NCI-H2196 treated with DMSO at 0.1 percent for 48 hours (cell line): ENCODE results near the gene AGXT2.
"Not testable (repeated sequence)": the region's sequence is repeated elsewhere in the genome, so short reads cannot be mapped to it uniquely, and the experiment has no call there.

Source experiments
- DNase-seq: peaks from one replicate; lab custom pipeline; 2025; ENCODE audit not compliant: unreplicated experiment; lab: John Stamatoyannopoulos, UW

Gene AGXT2

DNA sequence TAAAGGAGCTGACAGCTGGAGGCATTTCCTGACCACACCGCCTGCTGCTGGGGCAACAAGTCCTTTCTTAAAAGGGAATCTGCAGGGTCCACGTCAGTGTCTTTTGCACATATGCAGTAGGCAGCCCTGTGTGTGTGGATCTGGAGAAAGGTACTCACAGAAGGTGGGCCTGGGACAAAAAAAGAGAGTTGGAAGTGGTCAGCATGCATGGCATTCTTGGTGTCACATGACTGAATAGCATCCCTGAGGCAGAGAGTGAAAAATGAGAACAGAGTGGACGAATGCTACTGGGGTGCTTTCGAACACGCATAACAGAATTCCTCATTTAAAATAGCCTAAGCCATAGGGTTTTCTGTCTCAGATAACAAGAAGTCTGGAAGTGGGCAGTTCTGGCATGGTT lies 71.4 kb downstream of the AGXT2 start:
- DNase-seq, result no peak

DNA sequence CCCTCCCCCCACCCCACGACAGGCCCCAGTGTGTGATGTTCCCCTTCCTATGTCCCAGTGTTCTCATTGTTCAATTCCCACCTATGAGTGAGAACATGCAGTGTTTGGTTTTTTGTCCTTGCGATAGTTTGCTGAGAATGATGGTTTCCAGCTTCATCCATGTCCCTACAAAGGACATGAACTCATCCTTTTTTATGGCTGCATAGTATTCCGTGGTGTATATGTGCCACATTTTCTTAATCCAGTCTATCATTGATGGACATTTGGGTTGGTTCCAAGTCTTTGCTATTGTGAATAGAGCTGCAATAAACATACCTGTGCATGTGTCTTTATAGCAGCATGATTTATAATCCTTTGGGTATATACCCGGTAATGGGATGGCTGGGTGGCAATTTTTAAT lies 76.1 kb downstream of the AGXT2 start:
- not testable (repeated sequence) for DNase-seq

DNA sequence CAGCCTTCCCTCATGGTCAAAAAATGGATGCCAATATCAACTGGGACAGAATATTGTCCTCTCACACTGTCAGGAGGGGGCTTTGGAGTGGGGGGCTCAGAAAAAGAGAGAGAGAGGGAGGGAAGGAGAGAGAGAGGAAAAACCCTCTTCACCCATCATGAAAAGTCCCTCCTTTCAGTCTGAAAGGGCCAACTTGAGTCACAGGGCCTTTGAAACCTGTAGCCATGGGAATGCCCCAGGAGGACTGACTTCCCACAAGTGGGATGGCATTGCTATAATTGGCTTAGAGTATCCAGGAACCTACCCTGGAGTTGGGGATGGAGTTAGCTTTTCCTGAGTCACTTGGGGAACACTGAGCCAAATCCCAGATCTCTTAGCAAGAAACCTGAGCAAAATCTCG lies 77.2 kb downstream of the AGXT2 start:
- no peak for DNase-seq

DNA sequence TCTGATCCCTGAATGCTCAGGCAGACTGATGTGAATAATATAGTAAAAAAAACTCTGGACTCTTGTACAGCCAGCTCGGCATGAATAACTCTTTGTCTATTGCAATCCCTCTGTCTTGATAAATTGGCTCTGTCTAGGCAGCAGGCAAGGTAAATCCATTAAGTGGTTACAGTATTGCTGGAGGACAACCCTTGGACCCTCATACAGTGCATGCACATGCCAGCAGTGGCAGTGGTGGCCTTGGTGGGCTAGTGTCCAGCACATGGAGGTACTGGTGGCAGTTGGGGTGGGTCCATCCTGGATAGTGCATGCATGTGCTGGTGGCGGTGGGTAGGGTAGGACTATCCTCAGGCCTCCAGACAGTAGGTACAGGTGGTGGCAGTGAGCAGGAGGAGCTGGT lies 79.5 kb downstream of the AGXT2 start:
- no peak for DNase-seq

DNA sequence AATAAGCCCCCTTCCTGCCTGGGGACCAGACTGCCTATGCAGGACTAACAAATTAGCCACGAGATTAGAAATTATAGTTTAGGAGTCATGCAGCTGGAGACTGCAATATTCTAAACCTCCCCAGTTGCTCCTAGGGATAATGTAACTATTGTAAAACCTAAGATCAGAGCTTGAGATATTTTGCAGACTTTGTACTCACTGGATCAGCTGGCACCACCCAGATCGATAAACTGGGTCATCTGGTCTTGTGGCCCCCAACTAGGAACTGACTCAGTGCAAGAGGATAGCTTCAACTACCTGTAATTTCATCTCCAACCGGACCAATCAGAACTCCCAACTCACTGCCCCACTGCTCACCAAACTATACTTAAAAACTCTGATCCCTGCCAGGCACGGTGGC lies 80.2 kb downstream of the AGXT2 start:
- no peak for DNase-seq

DNA sequence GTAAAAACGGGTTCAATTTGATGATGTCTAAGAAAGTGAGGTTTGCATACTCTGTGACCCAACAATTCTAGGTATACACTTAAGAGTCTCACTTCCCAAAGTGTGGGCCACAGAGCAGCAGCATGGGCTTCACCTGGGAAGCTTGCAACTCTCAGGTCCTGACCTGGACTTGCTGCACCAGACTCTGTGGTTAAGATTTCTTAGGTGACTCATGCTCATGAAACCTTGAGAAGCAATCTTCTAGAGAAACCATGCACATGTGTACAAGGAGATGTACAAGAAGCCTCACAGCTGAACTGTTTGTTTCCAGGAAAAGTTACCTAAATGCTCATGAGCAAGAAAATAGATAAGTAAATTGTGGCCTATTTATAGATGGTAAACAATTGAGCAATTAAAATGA lies 88.4 kb downstream of the AGXT2 start:
- DNase-seq, result no peak

DNA sequence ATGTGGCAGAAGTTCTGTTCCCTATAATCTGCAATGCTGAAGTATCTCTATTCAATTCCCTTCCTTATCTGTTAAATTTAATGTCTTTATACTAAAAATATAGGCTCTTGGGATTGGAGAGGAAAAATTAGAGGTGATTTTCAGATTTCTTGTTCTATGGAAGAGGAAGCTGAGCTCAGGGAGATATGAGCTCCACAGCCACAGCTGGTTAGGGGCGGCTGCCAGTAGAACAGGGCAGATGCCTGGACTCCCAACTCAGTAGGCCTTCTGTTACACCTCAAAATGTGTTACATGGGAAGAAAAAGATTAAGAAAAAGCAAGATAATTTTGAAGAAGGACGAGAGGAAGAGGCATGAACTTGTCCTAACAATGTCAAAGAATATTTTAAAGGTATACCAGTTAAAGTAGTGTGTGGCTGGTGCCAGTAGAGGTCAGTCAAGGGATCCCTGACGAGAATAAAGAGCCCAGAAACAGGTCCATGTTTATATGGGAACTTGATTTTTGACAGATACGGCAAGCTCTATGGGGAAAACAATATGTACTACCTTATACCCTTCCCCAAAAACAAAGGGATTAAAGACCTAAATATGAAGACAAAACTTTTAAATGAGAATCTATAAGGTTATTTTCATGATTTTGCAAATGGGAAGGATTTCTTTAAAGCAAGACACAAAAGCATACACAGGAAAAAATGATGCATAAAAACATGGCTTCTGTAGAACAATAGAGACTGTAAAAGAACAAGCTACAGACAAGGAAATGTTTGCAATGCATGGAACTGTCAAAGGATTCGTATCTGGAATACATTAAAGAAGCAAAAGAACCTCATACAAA lies 89.7 kb downstream of the AGXT2 start:
- no peak for DNase-seq

DNA sequence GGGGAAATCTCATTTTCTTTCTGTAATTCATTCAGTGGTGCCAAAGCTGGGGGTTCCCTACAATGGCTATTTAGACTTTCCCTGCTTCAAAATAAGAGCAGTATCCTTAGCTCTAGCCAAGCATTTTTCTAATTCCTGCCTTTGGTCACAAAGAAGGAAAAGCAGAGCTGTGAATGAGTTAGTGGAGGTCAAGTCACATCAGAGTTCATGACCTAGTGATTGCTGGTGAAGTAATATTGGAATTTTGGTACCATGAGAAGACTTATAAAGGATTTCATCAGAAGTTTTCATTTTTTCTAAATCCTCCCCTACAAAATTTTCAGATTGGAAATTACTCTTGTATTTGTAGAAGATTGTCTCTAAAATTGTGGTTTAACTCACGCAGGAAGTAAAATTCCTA lies 90.4 kb downstream of the AGXT2 start:
- no peak for DNase-seq
